HG02759 (cell line): ENCODE results near the gene DPY19L2.
"Not testable (repeated sequence)": the region's sequence is repeated elsewhere in the genome, so short reads cannot be mapped to it uniquely, and the experiment has no call there.

Experiments
- ATAC-seq: cut with Tn5 transposase; IDR thresholded peaks from one replicate; pipeline ENCODE4 v1.9.1; 2021; ENCODE audit warnings: mild to moderate bottlenecking, moderate library complexity; ENCODE audit not compliant: unreplicated experiment

DPY19L2 gene

GRCh38 chr12:63545298-63545916, 122.9 kb downstream of the DPY19L2 start:
- not testable (repeated sequence) for ATAC-seq

GRCh38 chr12:63538656-63539055, 129.6 kb downstream of the DPY19L2 start:
- not testable (repeated sequence) for ATAC-seq

- ATAC-seq = not testable (repeated sequence)
These were observed 130.5 kb downstream of the DPY19L2 start for GRCh38 chr12:63537838-63538237.

- ATAC-seq = not testable (repeated sequence)
These were observed 138.7 kb downstream of the DPY19L2 start for GRCh38 chr12:63529641-63530040.

- ATAC-seq = no peak
These were observed 142.5 kb downstream of the DPY19L2 start for GRCh38 chr12:63525831-63526230.

- no peak for ATAC-seq
These were observed 146.6 kb downstream of the DPY19L2 start for GRCh38 chr12:63521706-63522105.
